Breast epithelium (tissue), 4 donors: ENCODE results near the gene PCNX2. TPM values are rescaled to one million over a fixed set of nuclear protein-coding genes. Genes with fewer than 3 reads are reported as not detected.

Source experiments
- DNase-seq, 2 donors: peaks; one replicate each; pipeline ENCODE4 v3.0.0-alpha.2; 2019; ENCODE audit warnings: low spot score in 2 of 2
- H3K27ac ChIP-seq, 2 donors: fragments of 200-600 bp; sonication (generic) in 1 of 2; one replicate each; pipeline ENCODE4 v1.5.1; 2016 to 2019; ENCODE audit warnings: mild to moderate bottlenecking in 1 of 2
- H3K27me3 ChIP-seq, 2 donors: fragments of 200-600 bp; sonication (generic) in 1 of 2; one replicate each; pipeline versions ENCODE4 v1.5.1 to v1.6.0; 2017 to 2019; ENCODE audit warnings: control low read depth in 1 of 2, mild to moderate bottlenecking in 1 of 2
- H3K36me3 ChIP-seq: fragments of 200-600 bp; one replicate; pipeline ENCODE4 v1.5.1; 2019
- H3K4me1 ChIP-seq, 2 donors: fragments of 200-600 bp; sonication (generic); one replicate each; pipeline ENCODE4 v1.5.1; 2016 to 2019; ENCODE audit warnings: control low read depth in 1 of 2
- H3K4me3 ChIP-seq, 3 donors: fragments of 200-600 bp; sonication (generic); 1 replicate in 2 of 3; 2 replicates in 1 of 3; pipeline ENCODE4 v1.5.1; 2016 to 2019; ENCODE audit warnings: mild to moderate bottlenecking in 3 of 3, moderate library complexity in 2 of 3
- H3K9me3 ChIP-seq, 2 donors: fragments of 200-600 bp; sonication (generic) in 1 of 2; one replicate each; pipeline ENCODE4 v1.5.1; 2016 to 2019; ENCODE audit warnings: control low read depth in 1 of 2
- POLR2A ChIP-seq: fragments of 450-650 bp; IDR thresholded peaks from one replicate; pipeline ENCODE4 v1.6.1; 2016; ENCODE audit warnings: antibody characterized with exemption, mild to moderate bottlenecking, moderate library complexity
- POLR2AphosphoS5 ChIP-seq, 3 donors: sonication (generic); formaldehyde crosslinking; IDR thresholded peaks; one replicate each; pipeline ENCODE4 v1.6.1; 2017; ENCODE audit warnings: antibody characterized with exemption in 3 of 3
- intact Hi-C: fragments of 100-400 bp; cut with DNase I; formaldehyde crosslinking; loops from one replicate; pipeline ENCODE4 v1.15.1; 2023; ENCODE audit warnings: low total_unique reads
- total RNA-seq, 3 donors: library from RNA; depleted of rRNA; stranded (reverse); fragments of >200 nt; gene quantifications; one replicate each; pipeline ENCODE4 v1.1.0, GENCODE V29; 2016
- TF ChIP-seq, protein P1 (sequence below), 3 donors: fragments of 450-650 bp; IDR thresholded peaks; one replicate each; pipeline ENCODE4 v1.5.1; 2016 to 2017; ENCODE audit warnings: antibody characterized with exemption in 3 of 3, mild to moderate bottlenecking in 3 of 3, moderate library complexity in 3 of 3

Gene PCNX2
- total RNA-seq, 3 donors from 2014 or later = 18.7 to 32.6 (median 26.2) TPM

DNA sequence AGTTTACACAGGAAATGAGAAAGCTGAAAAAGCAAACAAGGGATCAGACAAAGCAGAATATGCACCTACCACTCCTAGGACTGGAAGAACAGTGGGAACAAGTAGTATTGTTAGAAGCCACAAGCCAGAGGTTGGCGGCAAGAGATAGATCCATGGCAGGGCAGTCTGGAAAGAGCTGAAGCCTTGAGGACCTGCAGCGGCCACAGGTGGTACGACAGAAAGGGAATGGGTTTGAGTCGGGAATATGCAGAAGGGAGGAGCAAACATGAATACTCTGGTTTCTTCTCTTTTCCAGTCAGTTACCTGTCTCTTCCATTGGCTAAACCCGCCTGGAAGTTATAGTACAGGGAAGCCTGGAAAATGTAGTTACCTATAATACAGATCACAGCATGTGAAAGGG is 3.9 kb upstream of the PCNX2 start:
- H3K27ac ChIP-seq = no peak overlapping the region
- no peaks in the 10 kb centered on the region for H3K36me3 ChIP-seq
- peaks cover 0 to 5% of the 10 kb centered on the region in 2 donors for H3K9me3 ChIP-seq
- TF ChIP-seq POLR2A = no peak
- TF ChIP-seq POLR2AphosphoS5 (IDR thresholded peaks at IDR 0.05) = no peak
- TF ChIP-seq, protein P1, sequence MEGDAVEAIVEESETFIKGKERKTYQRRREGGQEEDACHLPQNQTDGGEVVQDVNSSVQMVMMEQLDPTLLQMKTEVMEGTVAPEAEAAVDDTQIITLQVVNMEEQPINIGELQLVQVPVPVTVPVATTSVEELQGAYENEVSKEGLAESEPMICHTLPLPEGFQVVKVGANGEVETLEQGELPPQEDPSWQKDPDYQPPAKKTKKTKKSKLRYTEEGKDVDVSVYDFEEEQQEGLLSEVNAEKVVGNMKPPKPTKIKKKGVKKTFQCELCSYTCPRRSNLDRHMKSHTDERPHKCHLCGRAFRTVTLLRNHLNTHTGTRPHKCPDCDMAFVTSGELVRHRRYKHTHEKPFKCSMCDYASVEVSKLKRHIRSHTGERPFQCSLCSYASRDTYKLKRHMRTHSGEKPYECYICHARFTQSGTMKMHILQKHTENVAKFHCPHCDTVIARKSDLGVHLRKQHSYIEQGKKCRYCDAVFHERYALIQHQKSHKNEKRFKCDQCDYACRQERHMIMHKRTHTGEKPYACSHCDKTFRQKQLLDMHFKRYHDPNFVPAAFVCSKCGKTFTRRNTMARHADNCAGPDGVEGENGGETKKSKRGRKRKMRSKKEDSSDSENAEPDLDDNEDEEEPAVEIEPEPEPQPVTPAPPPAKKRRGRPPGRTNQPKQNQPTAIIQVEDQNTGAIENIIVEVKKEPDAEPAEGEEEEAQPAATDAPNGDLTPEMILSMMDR (IDR thresholded peaks at IDR 0.05) = no peak
- no peak for DNase-seq
- H3K27me3 ChIP-seq = no peaks in the 10 kb centered on the region
- intact Hi-C loops = no loop called here
- no peak overlapping the region for H3K4me3 ChIP-seq
- no peaks in the 10 kb centered on the region for H3K4me1 ChIP-seq

- Histone ChIP-seq H3K27me3 (no peaks in the 10 kb centered on the region), H3K4me3 (peak overlapping the region in 2 of 3 donors; percentile 63 to 80), H3K4me1 (no peaks in the 10 kb centered on the region), H3K36me3 (no peaks in the 10 kb centered on the region), H3K9me3 (no peaks in the 10 kb centered on the region), H3K27ac (no peak overlapping the region)
- TF ChIP-seq POLR2AphosphoS5 (IDR thresholded peaks at IDR 0.05) (no peak), POLR2A (no peak)
- TF ChIP-seq, protein P1 (IDR thresholded peaks at IDR 0.05) = no peak
- intact Hi-C loops = no loop called here
- no peak for DNase-seq
Measured at GRCh38 chr1:233295975-233296322, 424 bp upstream of the PCNX2 start.

DNA sequence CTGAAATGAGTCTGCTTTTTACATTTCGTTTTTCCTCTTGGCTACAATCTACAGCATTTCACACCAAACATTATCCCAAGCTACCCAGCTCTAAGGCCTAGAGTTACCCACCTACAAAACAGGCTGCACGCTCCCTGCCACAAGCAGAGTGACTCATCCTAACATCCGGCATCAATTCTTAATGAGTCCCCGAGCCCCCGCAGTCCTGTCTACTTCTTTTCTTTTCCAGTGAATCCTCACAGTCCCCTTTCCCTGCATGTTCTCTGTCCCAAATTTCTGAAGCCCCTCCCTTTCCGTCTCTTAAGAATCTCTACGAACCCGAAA is 650 bp downstream of the PCNX2 start:
- intact Hi-C loops = no loop called here
- TF ChIP-seq, protein P1 (IDR thresholded peaks at IDR 0.05) = no peak
- TF ChIP-seq POLR2AphosphoS5 (IDR thresholded peaks at IDR 0.05) (no peak), POLR2A (no peak)
- Histone ChIP-seq H3K4me1 (no peaks in the 10 kb centered on the region), H3K9me3 (no peaks in the 10 kb centered on the region), H3K36me3 (no peaks in the 10 kb centered on the region), H3K4me3 (peak overlapping the region; percentile 63 to 93 (median 80)), H3K27me3 (no peaks in the 10 kb centered on the region), H3K27ac (peak overlapping the region; percentile 65 to 67)
- DNase-seq = no peak

GRCh38 chr1:233293556-233294446 is 1.7 kb downstream of the PCNX2 start:
- Histone ChIP-seq H3K27me3 (no peaks in the 10 kb centered on the region), H3K9me3 (no peaks in the 10 kb centered on the region), H3K36me3 (no peaks in the 10 kb centered on the region), H3K27ac (no peak overlapping the region), H3K4me3 (no peak overlapping the region), H3K4me1 (no peaks in the 10 kb centered on the region)
- intact Hi-C loops = no loop called here
- TF ChIP-seq POLR2A = no peak
- TF ChIP-seq, protein P1 (IDR thresholded peaks at IDR 0.05) = no peak
- no peak for TF ChIP-seq POLR2AphosphoS5 (IDR thresholded peaks at IDR 0.05)
- DNase-seq = no peak

DNA sequence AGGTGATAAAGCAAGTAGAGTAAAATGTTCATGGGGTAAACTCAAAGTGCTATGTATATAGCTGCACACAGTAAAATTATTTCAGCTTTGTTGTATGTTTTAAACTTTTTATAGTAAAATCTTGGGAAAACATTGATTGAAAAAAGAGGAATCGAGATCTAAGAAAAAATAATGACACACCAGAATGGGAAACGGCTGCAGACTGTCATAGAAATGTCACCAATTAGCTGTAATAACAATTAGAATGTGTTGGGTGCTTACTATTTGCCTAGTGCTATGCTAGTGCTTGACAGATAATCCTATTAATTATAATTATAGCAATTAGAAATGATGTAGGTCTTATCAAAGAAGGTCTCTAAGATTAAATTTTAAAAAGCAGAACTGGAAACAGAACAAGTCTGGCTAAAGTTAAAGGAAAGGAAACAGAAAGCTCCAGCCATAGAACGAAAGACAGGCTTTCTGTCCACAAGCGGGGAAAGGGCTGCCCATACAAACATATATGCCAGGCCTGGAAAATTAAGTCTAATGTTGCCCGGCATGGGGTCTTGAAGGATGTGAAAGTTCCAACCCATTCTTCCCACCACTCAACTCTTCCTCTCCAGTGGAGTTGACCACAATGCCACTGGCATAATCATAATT is 5.0 kb downstream of the PCNX2 start:
- Histone ChIP-seq H3K36me3 (no peaks in the 10 kb centered on the region), H3K9me3 (no peaks in the 10 kb centered on the region), H3K4me1 (no peaks in the 10 kb centered on the region), H3K27ac (no peak overlapping the region), H3K4me3 (no peak overlapping the region), H3K27me3 (no peaks in the 10 kb centered on the region)
- intact Hi-C loops = no loop called here
- TF ChIP-seq POLR2AphosphoS5 (IDR thresholded peaks at IDR 0.05) (no peak), POLR2A (no peak)
- TF ChIP-seq, protein P1 (IDR thresholded peaks at IDR 0.05) = no peak
- DNase-seq = no peak
